Stimulated activated CD8-positive, alpha-beta memory T cell treated with anti-CD3 and anti-CD28 coated beads, Interleukin-4, amount 100 ng/mL, for 1 hour (primary cell): Measurements from ENCODE around the gene LGALS13.
"Not testable (repeated sequence)": the region's sequence is repeated elsewhere in the genome, so short reads cannot be mapped to it uniquely, and the experiment has no call there.

Source experiments
- DNase-seq, 2 donors: peaks; one replicate each; pipeline ENCODE4 v3.0.0-alpha.2; 2020; ENCODE audit warnings: low read depth in 2 of 2, low spot score in 1 of 2

Gene LGALS13

DNA sequence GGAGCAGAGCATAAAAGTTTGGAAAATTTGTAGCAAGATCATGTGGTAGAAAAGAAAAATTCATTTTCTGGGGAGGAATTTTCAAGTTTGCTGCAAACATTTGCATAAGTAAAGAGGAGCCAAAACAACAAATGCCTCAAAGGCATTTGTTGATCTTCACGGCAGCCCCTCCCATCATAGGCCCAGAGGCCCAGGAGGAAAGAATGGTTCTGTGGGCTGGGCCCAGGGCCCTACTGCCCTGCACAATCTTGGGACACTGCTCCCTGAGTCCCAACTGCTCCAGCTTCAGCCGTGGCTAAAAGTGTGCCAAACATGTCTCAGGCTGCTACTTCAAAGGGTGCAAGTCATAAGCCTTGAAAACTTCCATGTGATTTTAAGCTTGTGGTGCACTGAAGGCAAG lies 11.3 kb downstream of the LGALS13 start:
- DNase-seq = no peak

DNA sequence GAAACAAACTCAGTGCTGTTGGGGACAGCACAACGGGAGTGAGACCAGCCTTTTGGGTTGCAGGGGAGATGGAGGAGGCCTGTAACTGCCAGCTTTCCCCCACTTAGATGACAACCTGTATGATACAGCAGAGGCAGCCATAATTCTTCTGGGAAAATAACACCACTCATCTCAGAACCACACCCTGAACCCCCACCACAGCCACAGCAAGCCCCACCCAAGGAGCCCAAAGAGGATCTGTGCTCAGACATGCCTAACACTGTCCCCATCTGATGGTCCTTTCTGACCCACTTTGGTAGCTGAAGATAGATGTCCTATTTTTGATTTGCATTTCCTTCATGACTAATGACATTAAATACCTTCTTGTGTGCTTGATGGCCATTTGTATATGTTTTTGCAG lies 15.4 kb downstream of the LGALS13 start:
- DNase-seq = no peak

DNA sequence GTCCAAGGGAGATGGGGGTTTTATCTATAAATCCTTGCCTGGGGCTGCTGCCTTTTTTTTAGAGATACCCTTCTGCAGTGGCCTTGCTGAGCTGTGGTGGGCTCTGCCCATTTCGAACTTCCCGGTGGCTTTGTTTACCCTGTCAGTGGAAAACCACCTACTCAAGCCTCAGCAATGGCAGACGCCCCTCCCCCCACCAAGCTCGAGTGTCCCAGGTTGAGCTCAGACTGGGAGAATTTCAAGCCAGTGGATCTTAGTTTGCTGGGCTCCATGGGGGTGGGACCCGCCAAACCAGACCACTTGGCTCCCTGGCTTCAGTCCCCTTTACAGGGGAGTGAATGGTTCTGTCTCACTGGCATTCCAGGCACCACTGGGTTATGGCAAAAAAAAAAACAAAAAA lies 21.6 kb downstream of the LGALS13 start:
- DNase-seq = no peak

DNA sequence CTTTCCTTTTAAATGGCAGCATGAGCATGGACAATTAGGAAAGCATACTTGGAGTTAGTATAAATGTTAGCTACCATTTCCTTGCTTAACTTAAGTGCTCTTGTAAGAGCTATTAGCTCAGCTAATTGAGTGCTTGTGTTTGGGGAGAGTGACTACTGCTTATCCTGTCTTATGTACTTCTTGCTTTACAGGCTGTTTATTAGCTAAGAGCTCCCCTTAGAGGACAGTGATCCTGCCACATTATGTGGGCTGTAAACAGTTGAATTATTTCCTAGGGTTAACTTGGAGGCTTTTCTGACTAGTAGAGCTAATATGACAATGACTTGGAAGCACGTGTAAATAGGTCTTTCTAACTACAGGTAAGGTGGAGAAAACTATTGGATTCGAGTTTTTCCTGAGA lies 25.3 kb downstream of the LGALS13 start:
- not testable (repeated sequence) for DNase-seq

DNA sequence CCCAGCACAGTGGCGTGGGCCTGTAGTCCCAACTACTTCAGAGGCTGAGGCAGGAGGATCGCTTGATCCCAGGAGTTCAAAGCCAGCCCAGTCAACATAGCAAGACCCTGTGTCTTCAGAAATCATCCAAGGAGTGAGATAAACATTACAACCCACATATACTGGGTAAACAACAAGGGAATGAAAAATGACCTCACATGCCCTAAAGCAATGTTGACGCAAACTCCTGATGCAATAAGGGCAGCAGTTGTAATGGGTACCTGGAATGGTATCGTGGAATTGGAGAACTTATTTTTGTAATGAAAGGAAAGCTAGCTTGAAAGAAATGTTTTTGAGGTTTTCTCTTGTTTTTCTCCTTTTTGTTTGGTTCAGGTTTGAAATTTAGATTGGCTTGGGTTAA lies 28.9 kb downstream of the LGALS13 start:
- no peak for DNase-seq

DNA sequence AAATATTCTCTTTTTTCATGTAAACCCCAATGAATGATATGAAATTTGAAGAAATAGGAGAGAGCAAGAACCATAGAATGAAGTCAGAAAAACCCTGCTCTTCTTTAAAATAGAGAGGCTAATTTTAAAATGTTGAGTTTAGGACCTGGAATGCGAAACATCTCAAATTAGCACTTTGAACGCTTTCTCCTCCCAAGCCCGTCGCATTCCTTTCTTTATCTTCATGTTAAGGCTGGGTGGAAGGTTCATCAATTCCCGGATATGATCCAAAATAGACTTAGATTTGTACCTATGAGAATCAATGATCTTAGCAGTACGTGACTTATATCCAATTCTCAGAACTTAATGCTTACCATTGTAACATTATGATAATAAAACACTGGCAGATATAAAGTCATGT lies 29.3 kb downstream of the LGALS13 start:
- no peak for DNase-seq

DNA sequence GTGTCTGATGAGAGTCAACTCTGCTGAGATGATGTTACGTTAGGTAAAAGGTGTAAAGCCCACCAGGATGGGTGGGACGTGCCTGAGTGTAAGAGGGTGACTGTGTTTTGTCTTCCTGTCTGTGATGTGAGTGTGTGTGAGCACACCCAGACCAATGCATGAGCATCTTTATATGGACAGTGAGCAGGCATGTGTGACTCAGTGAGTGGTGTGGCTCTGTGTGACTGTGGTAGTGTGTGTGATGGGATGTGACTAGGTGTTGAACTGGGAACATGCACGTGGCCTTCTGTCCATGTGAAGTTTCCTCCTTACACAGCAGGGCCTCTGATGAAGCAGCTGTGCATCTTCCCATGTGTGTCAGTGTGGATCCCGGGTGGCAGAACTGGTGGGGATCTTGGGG lies 35.6 kb downstream of the LGALS13 start:
- DNase-seq = no peak

DNA sequence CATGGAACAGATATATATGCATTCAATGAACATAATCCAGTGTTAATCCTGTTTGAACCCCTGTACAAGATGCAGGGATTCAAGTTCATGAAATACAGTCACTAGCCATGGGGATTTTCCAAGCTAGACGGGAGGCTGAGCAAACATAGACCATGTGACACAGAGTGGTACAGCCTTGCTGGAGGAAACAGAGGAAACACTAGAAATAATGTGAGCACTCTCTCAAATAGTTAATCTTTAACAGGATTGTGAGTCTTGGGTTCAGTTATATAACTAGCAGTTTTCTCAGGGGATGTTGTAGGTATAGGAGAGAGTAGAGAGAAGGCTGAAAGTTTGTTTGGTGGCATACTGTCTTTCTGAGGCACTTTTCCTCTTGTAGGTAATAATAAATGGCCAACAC lies 39.4 kb downstream of the LGALS13 start:
- DNase-seq = no peak

DNA sequence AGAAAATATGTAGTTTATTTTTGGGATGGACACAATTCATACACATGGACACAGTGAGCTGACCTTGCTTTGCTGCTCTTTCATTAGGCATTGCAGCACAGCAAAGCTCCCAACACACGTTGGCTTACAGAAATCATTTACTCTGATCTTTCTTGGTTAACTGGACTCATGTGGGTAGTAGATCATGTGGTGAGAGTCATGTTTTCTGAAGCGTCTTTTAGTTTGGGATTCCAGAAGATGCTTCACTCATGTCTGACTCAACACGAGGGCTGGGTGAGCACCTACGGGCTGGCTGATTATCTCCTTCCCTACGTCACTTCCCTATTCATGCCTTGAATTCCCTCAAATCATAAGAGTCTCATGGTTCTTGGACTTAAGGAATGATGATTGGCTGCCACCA lies 41.3 kb downstream of the LGALS13 start:
- no peak for DNase-seq

DNA sequence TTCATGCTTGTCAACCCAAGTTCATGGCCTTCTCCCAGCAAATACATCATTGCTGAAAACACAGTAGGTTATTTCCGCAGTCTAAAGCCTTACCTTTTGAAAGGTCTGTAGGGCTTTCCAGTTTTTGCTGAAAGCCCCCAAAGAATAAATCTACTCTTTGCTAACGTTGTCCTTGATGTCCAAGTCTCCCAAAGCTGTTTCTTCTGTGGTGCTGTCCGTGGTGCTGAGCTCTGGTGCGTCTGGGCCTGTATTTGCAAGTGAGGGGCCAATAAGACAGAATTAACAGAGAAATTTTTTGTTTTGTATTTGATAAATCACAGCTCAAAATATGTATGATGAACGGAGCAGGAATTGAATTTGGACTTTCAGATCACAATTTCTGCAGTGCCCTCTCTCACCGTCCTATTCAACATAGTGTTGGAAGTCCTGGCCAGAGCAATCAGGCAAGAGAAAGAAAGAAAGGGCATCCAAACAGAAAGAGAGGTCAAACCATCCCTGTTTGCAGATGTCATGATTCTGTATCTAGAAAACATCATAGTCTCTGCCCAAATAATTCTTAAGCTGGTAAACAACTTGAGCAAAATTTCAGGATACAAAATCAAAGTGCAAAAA lies 43.6 kb downstream of the LGALS13 start:
- no peak for DNase-seq

DNA sequence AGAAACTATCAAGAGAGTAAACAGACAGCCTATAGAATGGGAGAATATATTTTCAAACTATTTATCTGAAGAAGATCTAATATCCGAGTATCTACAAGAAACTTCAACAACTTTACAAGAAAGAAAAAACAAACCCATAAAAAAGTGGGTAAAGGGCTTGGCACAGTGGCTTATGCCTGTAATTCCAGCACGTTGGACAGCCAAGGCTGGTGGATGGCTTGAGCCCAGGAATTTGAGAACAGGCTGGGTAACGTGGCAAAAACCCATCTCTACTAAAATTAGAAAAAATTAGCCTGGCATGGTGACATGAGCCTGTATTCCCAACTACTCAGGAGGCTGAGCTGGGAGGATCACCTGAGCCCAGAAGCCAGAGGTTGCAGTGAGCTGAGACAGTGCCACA lies 45.6 kb downstream of the LGALS13 start:
- DNase-seq = no peak

DNA sequence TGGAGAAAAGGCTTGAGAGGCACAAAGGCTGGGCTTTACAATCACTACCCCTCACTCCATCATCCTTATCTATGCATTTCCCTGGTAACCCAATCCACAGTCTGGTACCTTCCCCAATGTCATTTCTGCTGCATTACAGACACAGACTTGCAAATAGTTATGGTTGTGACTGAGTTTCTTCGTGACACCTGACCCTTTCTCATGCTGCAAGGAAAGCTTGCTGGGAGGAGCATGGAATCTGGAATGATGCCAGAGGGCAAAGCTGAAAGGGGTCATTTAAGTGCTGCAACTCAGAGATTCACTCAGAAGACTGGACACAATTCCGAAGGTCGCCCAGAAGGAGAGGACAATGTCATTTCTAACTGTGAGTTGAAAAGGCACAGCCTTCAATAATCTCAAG lies 53.3 kb downstream of the LGALS13 start, which contains the start of gene LGALS16:
Gene LGALS16 (plus strand): TSS at position 301 of the 400 bp plus-strand sequence. CDS start 49 bp downstream, at position 350.
- no peak for DNase-seq
